Embryonic facial prominence (tissue), 1 donor: ENCODE measurements around the gene MRPL53.
"Not testable (repeated sequence)": the region's sequence is repeated elsewhere in the genome, so short reads cannot be mapped to it uniquely, and the experiment has no call there.

Experiments used
- DNase-seq: peaks from one replicate; pipeline ENCODE4 v3.0.0-alpha.2; 2016; ENCODE audit errors: extremely low spot score

Gene MRPL53

GRCh38 chr2:74454654-74455511 lies 17.6 kb downstream of the MRPL53 start, which contains the start of gene INO80B:
INO80B (plus strand) TSS chr2:74455087; CDS start chr2:74455117, 30 bp downstream.
- DNase-seq, result peak; percentile 94

GRCh38 chr2:74450570-74451190 lies 21.8 kb downstream of the MRPL53 start:
- no peak for DNase-seq

GRCh38 chr2:74448771-74449170 lies 23.7 kb downstream of the MRPL53 start:
- DNase-seq, result no peak

- no peak for DNase-seq
Measured at GRCh38 chr2:74447230-74447999, 25.1 kb downstream of the MRPL53 start.

- DNase-seq, result no peak
Measured at GRCh38 chr2:74444498-74445318, 27.8 kb downstream of the MRPL53 start.

- DNase-seq, result not testable (repeated sequence)
Measured at GRCh38 chr2:74442483-74443297, 29.8 kb downstream of the MRPL53 start.

GRCh38 chr2:74441690-74442482 lies 30.6 kb downstream of the MRPL53 start, which contains the start of gene RTKN:
RTKN (minus strand) TSS chr2:74441937; CDS start chr2:74441816, 121 bp downstream.
- no peak for DNase-seq

- no peak for DNase-seq
Measured at GRCh38 chr2:74441170-74441689, 31.2 kb downstream of the MRPL53 start.

- peak; percentile 86 for DNase-seq
Measured at GRCh38 chr2:74440378-74441169, 31.9 kb downstream of the MRPL53 start.

- no peak for DNase-seq
Measured at GRCh38 chr2:74439803-74440377, 32.6 kb downstream of the MRPL53 start.

- DNase-seq, result no peak
Measured at GRCh38 chr2:74439373-74439772, 33.1 kb downstream of the MRPL53 start.

GRCh38 chr2:74438248-74438647 lies 34.2 kb downstream of the MRPL53 start:
- no peak for DNase-seq

- DNase-seq, result no peak
Measured at GRCh38 chr2:74436848-74437695, 35.4 kb downstream of the MRPL53 start.

GRCh38 chr2:74436111-74436805 lies 36.2 kb downstream of the MRPL53 start:
- no peak for DNase-seq

GRCh38 chr2:74430502-74430901 lies 42.0 kb downstream of the MRPL53 start:
- no peak for DNase-seq
